T-cell (primary cell): ENCODE results near the gene ZP4. TPM values are rescaled to one million over a fixed set of nuclear protein-coding genes. Genes with fewer than 3 reads are reported as not detected.

Experiments
- ATAC-seq, 4 experiments: fragments of 200-7000 bp in 3 of 4; fragments of 150-1000 bp in 1 of 4; cut with Tn5 transposase; replicated peaks in 1 of 4; 1 replicate in 3 of 4; 2 replicates in 1 of 4; pipeline ENCODE4 v1.10.0; 2021; ENCODE audit warnings: moderate library complexity in 3 of 4, mild to moderate bottlenecking in 2 of 4, moderate number of reproducible peaks in 1 of 4
- CTCF ChIA-PET, 2 donors: fragments of 300-600 bp; sonication (Branson Sonifier 250); formaldehyde crosslinking; loops; one replicate each; lab custom pipeline; 2022; ENCODE audit warnings: antibody characterized with exemption in 2 of 2; lab: Charles Lee
- POLR2A ChIA-PET, 2 donors: fragments of 300-600 bp; sonication (Branson Sonifier 250); formaldehyde crosslinking; loops; one replicate each; lab custom pipeline; 2022; ENCODE audit warnings: antibody characterized with exemption in 2 of 2; lab: Charles Lee
- DNase-seq, 35 experiments: peaks; one replicate each; pipeline versions ENCODE4 v3.0.0 to v3.0.0-alpha.2; 2013 to 2023
- H3K27ac ChIP-seq: one replicate; pipeline ENCODE4 v1.5.1; 2013; ENCODE audit warnings: low read length
- H3K27me3 ChIP-seq, 2 experiments: replicated peaks in 1 of 2; 1 replicate in 1 of 2; 2 replicates in 1 of 2; pipeline versions ENCODE4 v1.6.1 to v1.7.0; 2013; ENCODE audit warnings: low read length in 1 of 2, mixed read lengths in 1 of 2; ENCODE audit not compliant: control insufficient read depth in 2 of 2, insufficient read depth in 2 of 2; ENCODE audit errors: extremely low read depth in 1 of 2
- H3K36me3 ChIP-seq, 2 donors: 1 replicate in 1 of 2; 2 replicates in 1 of 2; pipeline versions ENCODE4 v1.6.1 to v1.7.0; 2013; ENCODE audit warnings: low read length in 1 of 2; ENCODE audit not compliant: control insufficient read depth in 2 of 2, insufficient read depth in 1 of 2; ENCODE audit errors: extremely low read depth in 1 of 2
- H3K4me1 ChIP-seq, 2 experiments: 1 replicate in 1 of 2; 2 replicates in 1 of 2; pipeline versions ENCODE4 v1.6.1 to v1.7.0; 2013; ENCODE audit warnings: low read length in 2 of 2, mixed read lengths in 1 of 2; ENCODE audit not compliant: insufficient read depth in 2 of 2, control insufficient read depth in 1 of 2; ENCODE audit errors: extremely low read depth in 1 of 2
- H3K4me3 ChIP-seq, 2 donors: 1 replicate in 1 of 2; 2 replicates in 1 of 2; pipeline versions ENCODE4 v1.5.1 to v1.7.0; 2013; ENCODE audit warnings: mild to moderate bottlenecking in 2 of 2, low read length in 1 of 2, moderate library complexity in 1 of 2; ENCODE audit not compliant: control insufficient read depth in 1 of 2; ENCODE audit errors: extremely low read depth in 1 of 2
- H3K9me3 ChIP-seq: 2 replicates; pipeline ENCODE4 v1.7.0; 2013
- H3K27ac Mint-ChIP-seq, 2 donors: one replicate each; pipeline ENCODE4 v1.8.0; 2020 to 2021; ENCODE audit warnings: mild to moderate bottlenecking in 2 of 2, mixed read lengths in 2 of 2
- H3K27me3 Mint-ChIP-seq, 2 donors: one replicate each; pipeline ENCODE4 v1.8.0; 2021 to 2022; ENCODE audit warnings: mixed read lengths in 2 of 2
- H3K36me3 Mint-ChIP-seq: one replicate; pipeline ENCODE4 v1.8.0; 2021; ENCODE audit warnings: mixed read lengths
- H3K4me1 Mint-ChIP-seq, 3 donors: one replicate each; pipeline ENCODE4 v1.8.0; 2020 to 2022; ENCODE audit warnings: mixed read lengths in 3 of 3, mild to moderate bottlenecking in 1 of 3
- H3K4me3 Mint-ChIP-seq, 3 donors: one replicate each; pipeline ENCODE4 v1.8.0; 2020 to 2022; ENCODE audit warnings: mild to moderate bottlenecking in 3 of 3, mixed read lengths in 3 of 3, moderate library complexity in 3 of 3
- H3K9me3 Mint-ChIP-seq, 3 donors: one replicate each; pipeline ENCODE4 v1.8.0; 2020 to 2022; ENCODE audit warnings: mixed read lengths in 3 of 3
- WGBS: methylation state at CpG from one replicate; pipeline ENCODE4 v1.1.5; 2013; ENCODE audit warnings: missing lambda C conversion rate; ENCODE audit not compliant: insufficient coverage; 5-methylcytosine and 5-hydroxymethylcytosine counted together
- total RNA-seq, 35 experiments: library from RNA in 6 of 35; stranded (reverse) in 6 of 35; fragments of 120-200 nt in 1 of 35; gene quantifications; one replicate each; pipeline versions ENCODE4 v1.2.1 to v1.2.4 and lab custom pipeline; 2013 to 2026

ZP4 gene
- total RNA-seq, 5 donors from 2014 or later (not counting 1 experiment from before 2014, with no cell fraction given), result not detected

GRCh38 chr1:237901299-237901934, 10.7 kb upstream of the ZP4 start:
- no peak overlapping the region for H3K4me3 Mint-ChIP-seq
- H3K4me3 ChIP-seq, result no peak overlapping the region
- ATAC-seq, result no peak

GRCh38 chr1:237895630-237896029, 4.9 kb upstream of the ZP4 start:
- POLR2A ChIA-PET, result no interaction called here
- Mint-ChIP-seq H3K27ac (no peak overlapping the region), H3K4me3 (no peak overlapping the region), H3K9me3 (peaks cover 0 to 8% (median 1%) of the 10 kb centered on the region in 3 donors), H3K4me1 (no peaks in the 10 kb centered on the region), H3K36me3 (no peaks in the 10 kb centered on the region), H3K27me3 (peaks cover 0 to 2% of the 10 kb centered on the region in 2 donors)
- no peaks in the 10 kb centered on the region for H3K36me3 ChIP-seq
- H3K4me3 ChIP-seq, result no peak overlapping the region
- CTCF ChIA-PET, result no interaction called here
- H3K9me3 ChIP-seq, result no peaks in the 10 kb centered on the region
- H3K27me3 ChIP-seq, result no peaks in the 10 kb centered on the region
- ATAC-seq (no peak), DNase-seq (no peak)
- H3K27ac ChIP-seq, result no peak overlapping the region
- H3K4me1 ChIP-seq, result no peaks in the 10 kb centered on the region

More at GRCh38 chr1:237901299-237901934, 10.7 kb upstream of the ZP4 start:
- Mint-ChIP-seq H3K36me3 (no peaks in the 10 kb centered on the region), H3K4me1 (no peaks in the 10 kb centered on the region), H3K27me3 (peaks cover 0 to 2% of the 10 kb centered on the region in 2 donors), H3K27ac (no peak overlapping the region), H3K9me3 (peaks cover 0 to 15% (median 3%) of the 10 kb centered on the region in 3 donors)
- POLR2A ChIA-PET, result no interaction called here
- Histone ChIP-seq H3K27me3 (no peaks in the 10 kb centered on the region), H3K27ac (no peak overlapping the region), H3K36me3 (no peaks in the 10 kb centered on the region), H3K9me3 (no peaks in the 10 kb centered on the region), H3K4me1 (no peaks in the 10 kb centered on the region)
- CTCF ChIA-PET, result interaction anchor here in 1 of 2 donors (0.8 kb wide), 1 partner anchor 9 kb away, joined by 3 read pairs; no protein-coding TSS in a partner anchor
- WGBS, result no CpG with 5 or more reads among the region's 5 CpGs
- DNase-seq, result no peak

- ChIA-PET POLR2A (no interaction called here), CTCF (no interaction called here)
- no peak overlapping the region for H3K4me3 Mint-ChIP-seq
Measured at GRCh38 chr1:237894131-237894530, 3.4 kb upstream of the ZP4 start.

GRCh38 chr1:237891979-237892378, 1.3 kb upstream of the ZP4 start:
- H3K27me3 ChIP-seq, result no peaks in the 10 kb centered on the region
- no peaks in the 10 kb centered on the region for H3K27me3 Mint-ChIP-seq
- no CpG with 5 or more reads among the region's 3 CpGs for WGBS

More at GRCh38 chr1:237894131-237894530, 3.4 kb upstream of the ZP4 start:
- H3K9me3 ChIP-seq, result no peaks in the 10 kb centered on the region
- no peak for ATAC-seq
- H3K27ac ChIP-seq, result no peak overlapping the region
- WGBS, result 93% methylated on average over 2 of the region's 3 CpGs
- H3K9me3 Mint-ChIP-seq, result peaks cover 0 to 8% (median 1%) of the 10 kb centered on the region in 3 donors
- H3K36me3 Mint-ChIP-seq, result no peaks in the 10 kb centered on the region
- H3K4me3 ChIP-seq, result no peak overlapping the region
- H3K27me3 Mint-ChIP-seq, result no peaks in the 10 kb centered on the region
- no peak for DNase-seq
- H3K27me3 ChIP-seq, result no peaks in the 10 kb centered on the region
- H3K4me1 Mint-ChIP-seq, result no peaks in the 10 kb centered on the region
- H3K4me1 ChIP-seq, result no peaks in the 10 kb centered on the region
- H3K36me3 ChIP-seq, result no peaks in the 10 kb centered on the region
- H3K27ac Mint-ChIP-seq, result no peak overlapping the region

DNA sequence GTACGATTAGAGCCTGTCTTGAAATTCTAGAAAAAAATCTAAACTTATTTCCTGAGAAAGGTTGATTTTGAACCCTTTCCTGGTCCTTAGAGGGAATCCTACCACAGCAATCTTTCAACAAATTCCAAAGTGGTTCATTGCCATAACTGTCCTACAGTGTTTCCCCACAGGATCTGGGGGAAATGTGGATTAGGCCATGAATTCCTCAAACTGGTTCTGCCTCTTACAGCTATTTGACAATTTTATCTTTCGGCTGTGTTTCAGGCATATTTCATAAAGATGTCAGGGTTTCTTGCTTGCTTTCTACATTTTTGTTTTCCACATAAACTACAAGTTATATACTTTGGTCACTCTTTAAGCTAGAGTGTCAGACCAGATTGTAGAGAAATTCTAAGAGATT, 544 bp upstream of the ZP4 start:
- Histone ChIP-seq H3K4me1 (no peaks in the 10 kb centered on the region), H3K9me3 (no peaks in the 10 kb centered on the region), H3K27ac (no peak overlapping the region), H3K4me3 (no peak overlapping the region), H3K36me3 (no peaks in the 10 kb centered on the region), H3K27me3 (no peaks in the 10 kb centered on the region)
- H3K36me3 Mint-ChIP-seq, result no peaks in the 10 kb centered on the region
- WGBS, result no CpG with 5 or more reads among the region's 2 CpGs
- ATAC-seq (no peak), DNase-seq (no peak)
- no peak overlapping the region for H3K4me3 Mint-ChIP-seq
- ChIA-PET POLR2A (no interaction called here), CTCF (interaction anchor here in 1 of 2 donors (0.6 to 1.1 kb wide), 2 partner anchors 12 to 33 kb away, joined by 3 read pairs; no protein-coding TSS in a partner anchor)
- H3K27me3 Mint-ChIP-seq, result no peaks in the 10 kb centered on the region
- H3K4me1 Mint-ChIP-seq, result no peaks in the 10 kb centered on the region
- peaks cover 0 to 1% (median 0%) of the 10 kb centered on the region in 3 donors for H3K9me3 Mint-ChIP-seq
- no peak overlapping the region for H3K27ac Mint-ChIP-seq

More at GRCh38 chr1:237891979-237892378, 1.3 kb upstream of the ZP4 start:
- Histone ChIP-seq H3K4me3 (no peak overlapping the region), H3K27ac (no peak overlapping the region), H3K4me1 (no peaks in the 10 kb centered on the region), H3K9me3 (no peaks in the 10 kb centered on the region), H3K36me3 (no peaks in the 10 kb centered on the region)
- no peaks in the 10 kb centered on the region for H3K36me3 Mint-ChIP-seq
- no peak overlapping the region for H3K27ac Mint-ChIP-seq
- H3K4me3 Mint-ChIP-seq, result no peak overlapping the region
- ATAC-seq, result no peak
- POLR2A ChIA-PET, result no interaction called here
- CTCF ChIA-PET, result interaction anchor here (1.0 to 1.1 kb wide), 2 partner anchors 10 to 34 kb away, joined by 3 read pairs; no protein-coding TSS in a partner anchor
- no peaks in the 10 kb centered on the region for H3K4me1 Mint-ChIP-seq
- peaks cover 0 to 1% (median 0%) of the 10 kb centered on the region in 3 donors for H3K9me3 Mint-ChIP-seq
- DNase-seq, result no peak

- no peaks in the 10 kb centered on the region for H3K36me3 ChIP-seq
- no peaks in the 10 kb centered on the region for H3K27me3 Mint-ChIP-seq
- ATAC-seq (no peak), DNase-seq (no peak)
- ChIA-PET CTCF (interaction anchor here in 1 of 2 donors (0.6 kb wide), 1 partner anchor 13 kb away, joined by 3 read pairs; no protein-coding TSS in a partner anchor), POLR2A (no interaction called here)
- H3K4me3 Mint-ChIP-seq, result no peak overlapping the region
- no peaks in the 10 kb centered on the region for H3K36me3 Mint-ChIP-seq
- no peak overlapping the region for H3K27ac Mint-ChIP-seq
- no peak overlapping the region for H3K4me3 ChIP-seq
- WGBS, result 88% methylated on average over 6 of the region's 7 CpGs
- H3K9me3 Mint-ChIP-seq, result peaks cover 0 to 6% (median 1%) of the 10 kb centered on the region in 3 donors
- H3K4me1 ChIP-seq, result no peaks in the 10 kb centered on the region
- H3K27ac ChIP-seq, result no peak overlapping the region
- H3K4me1 Mint-ChIP-seq, result no peaks in the 10 kb centered on the region
- no peaks in the 10 kb centered on the region for H3K9me3 ChIP-seq
- no peaks in the 10 kb centered on the region for H3K27me3 ChIP-seq
Measured at GRCh38 chr1:237890416-237890815, 306 bp downstream of the ZP4 start.
